Posterior vena cava (tissue), 2 donors: ENCODE data around the gene GTSF1L. TPM values are rescaled to one million over a fixed set of nuclear protein-coding genes. Genes with fewer than 3 reads are reported as not detected.
A peak's percentile ranks its signal among the peaks of the same experiment; 100 is the strongest.

Experiments
- DNase-seq: peaks from one replicate; pipeline ENCODE4 v3.0.0-alpha.2; 2020; ENCODE audit warnings: low spot score
- intact Hi-C, 2 donors: fragments of 100-400 bp; cut with DNase I; formaldehyde crosslinking; loops; one replicate each; pipeline versions ENCODE4 v1.14.1 to v1.14.2; 2022 to 2023
- total RNA-seq, 2 donors: library from RNA; stranded (reverse); fragmentation: NEBNext Ultra II Directional; extraction: Animal tissue kit (Norgen Biotek cat#: 25700); gene quantifications; one replicate each; pipeline ENCODE4 v1.2.1, GENCODE V29; 2021
- donor health status: DM: yes; HTN: yes; CAD: no.
- donor health status: DM: yes; HTN: yes; CAD: no.

The GTSF1L gene
- total RNA-seq, 2 donors from 2014 or later, result not detected

DNA sequence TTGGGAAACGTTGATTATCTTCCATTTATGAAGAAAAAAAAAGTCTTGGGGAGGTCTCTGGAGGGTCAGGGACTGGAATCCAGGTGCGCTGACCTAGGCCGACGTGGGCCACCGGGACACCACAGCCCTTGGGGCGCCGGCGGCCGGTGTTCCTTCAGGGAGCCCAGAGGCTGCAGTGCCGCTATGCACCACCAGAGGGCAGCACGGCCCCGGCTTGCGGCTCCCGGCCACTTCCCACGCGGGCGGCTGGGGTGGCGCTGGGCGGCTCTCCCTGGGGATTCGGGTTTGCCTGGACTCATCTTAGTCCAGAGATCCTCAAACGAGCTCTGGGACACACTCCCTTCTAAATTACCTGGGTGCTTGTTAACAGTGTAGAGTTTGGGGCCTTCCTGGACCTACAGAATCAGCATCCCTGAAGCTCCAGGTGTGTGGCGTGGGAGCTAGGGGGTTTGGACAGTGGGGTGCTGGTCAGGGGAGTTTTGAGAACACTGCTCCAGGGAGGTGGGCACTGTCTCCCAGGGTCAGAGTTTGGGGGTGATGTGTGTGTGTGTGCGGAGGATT is 23.0 kb upstream of the GTSF1L start:
- intact Hi-C loops, result loop anchor here (1.0 to 5.0 kb wide), 2 partner anchors 327 to 331 kb away; no protein-coding TSS in a partner anchor
- DNase-seq, result peak; percentile 95

DNA sequence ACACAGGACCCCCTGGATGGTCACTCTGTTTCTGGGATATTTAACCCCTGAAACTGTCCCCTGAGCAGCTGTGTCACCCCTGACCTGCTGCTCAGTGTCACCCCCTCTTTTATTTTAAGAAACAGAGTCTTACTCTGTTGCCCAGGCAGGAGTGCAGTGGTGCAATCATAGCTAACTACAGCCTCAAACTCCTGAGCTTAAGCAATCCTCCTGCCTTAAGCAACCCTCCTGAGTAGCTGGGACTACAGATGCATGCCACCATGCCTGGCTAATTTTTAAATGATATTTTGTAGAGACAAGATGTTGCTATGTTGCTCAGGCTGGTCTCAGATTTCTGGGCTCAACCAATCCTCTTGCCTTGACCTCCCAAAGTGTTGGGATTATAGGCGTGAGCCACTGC is 21.5 kb upstream of the GTSF1L start:
- intact Hi-C loops, result loop anchor here in 1 of 2 donors (5.0 kb wide), 1 partner anchor 329 kb away; no protein-coding TSS in a partner anchor
- no peak for DNase-seq

DNA sequence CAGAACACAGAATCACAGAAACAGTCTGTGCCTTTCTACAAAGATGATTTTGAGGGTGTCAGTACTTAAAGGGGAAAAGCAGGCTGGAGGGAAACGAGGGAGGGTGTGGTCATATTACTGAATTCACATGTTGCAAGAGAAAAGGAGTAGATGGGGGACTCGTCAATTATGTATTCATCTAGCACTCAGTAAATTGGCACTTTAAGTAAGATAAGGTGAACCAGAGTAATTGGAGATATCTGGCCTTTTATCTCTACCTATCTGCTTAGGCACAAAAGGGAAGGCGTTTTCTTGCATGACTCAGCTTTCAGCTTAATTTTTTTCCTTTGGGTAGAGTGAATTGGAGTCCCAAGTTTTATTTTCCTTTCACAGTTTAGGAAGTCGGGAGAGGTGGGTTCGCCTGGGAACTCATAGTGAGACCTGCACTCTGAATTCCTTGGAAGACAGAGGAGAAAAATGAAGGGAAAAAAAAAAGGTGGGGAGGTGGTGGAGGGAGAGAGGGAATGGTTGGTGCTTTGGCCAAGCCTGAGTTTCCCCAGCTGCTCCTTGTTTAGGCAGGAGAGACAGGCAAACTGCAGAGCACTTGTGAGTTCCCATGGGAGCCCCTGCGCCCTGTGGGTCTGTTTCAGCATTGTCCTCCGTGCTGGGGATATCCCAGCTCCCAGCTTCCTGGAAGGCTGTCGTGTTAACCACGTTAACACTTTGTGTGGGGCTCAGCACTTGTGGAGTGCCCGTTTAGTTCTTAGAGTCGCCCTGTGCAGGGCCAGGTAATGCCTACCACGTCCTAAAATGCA is 19.7 kb upstream of the GTSF1L start:
- intact Hi-C loops, result loop anchor here in 1 of 2 donors (5.0 kb wide), 1 partner anchor 331 kb away; no protein-coding TSS in a partner anchor
- DNase-seq, result no peak

DNA sequence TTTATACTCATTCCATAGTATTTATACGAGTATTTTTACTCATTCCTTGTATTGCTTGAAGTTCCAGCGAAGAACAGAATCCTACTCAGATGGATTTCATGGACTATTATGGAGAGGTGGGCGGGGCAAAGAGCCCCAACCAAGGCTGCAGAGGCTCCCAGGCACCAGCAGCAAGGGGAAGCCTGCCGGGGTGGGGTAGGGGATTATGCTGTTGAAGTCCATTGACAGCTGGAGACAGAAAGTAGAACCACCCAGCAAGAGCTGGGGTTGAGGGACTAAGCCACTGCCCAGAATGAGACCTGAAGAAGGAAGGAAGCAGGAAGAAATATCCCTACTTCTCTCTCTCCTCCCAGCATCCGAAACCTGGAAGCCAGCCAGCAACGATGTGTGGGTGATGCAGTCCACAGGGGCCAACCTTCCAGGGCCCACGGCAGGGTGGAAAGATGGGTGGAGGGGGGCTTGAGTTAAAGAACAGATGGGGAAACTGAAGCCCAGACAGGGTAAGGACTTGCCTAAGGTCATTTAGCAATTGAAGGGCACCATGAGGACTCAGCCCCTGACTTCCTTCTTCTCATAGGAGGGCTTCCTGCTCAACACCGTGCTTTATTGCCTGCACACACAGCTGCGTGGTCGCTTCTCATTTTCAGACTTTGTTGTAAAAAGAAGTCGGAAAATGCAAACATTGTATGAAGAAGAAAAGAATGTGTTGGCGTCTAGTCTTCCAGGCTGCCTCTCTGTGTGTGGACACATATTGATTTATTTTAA is 18.3 kb upstream of the GTSF1L start:
- no peak for DNase-seq
- intact Hi-C loops, result loop anchor here in 1 of 2 donors (5.0 kb wide), 1 partner anchor 332 kb away; no protein-coding TSS in a partner anchor

DNA sequence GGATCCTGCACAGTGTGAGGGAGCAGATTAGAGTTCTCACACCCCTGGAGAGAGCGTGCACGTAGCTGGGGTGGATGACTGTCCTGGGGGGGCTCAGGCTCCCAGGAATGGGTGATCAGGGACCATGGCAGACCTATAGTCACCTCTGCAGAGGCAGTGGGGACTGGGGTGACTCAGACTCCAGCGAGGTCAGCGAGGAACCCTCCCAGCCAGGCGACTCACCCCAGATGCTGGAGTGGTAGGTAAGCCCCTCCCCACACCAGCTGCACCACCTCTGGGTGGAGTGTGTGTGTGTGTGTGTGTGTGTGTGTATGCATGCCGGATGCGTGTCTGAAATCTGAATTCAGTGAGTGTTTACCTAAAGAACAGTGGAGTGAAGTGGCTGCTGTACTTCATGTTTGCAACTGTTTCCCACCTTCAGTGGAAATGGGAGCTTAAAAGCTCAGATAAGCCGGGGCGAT is 17.4 kb upstream of the GTSF1L start:
- intact Hi-C loops, result no loop called here
- no peak for DNase-seq

DNA sequence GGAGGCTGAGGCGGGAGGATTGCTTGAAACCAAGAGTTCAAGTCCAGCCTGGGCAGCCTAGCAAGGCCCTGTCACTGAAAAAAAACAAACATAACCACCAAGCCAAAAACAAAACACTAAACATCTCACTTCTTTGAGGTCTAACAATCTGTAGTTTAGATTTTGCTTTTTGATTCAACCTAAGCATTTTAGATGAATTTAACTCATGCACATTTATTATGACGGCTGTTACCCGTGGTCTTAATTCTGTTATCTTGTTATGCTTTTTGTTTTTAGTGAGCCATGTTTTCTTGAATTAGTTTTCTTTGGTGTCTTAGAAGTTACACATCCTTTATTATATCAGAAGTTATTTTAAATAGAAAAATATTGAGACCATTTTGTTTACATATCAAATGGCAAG is 13.8 kb upstream of the GTSF1L start:
- DNase-seq, result no peak
- intact Hi-C loops, result loop anchor here in 1 of 2 donors (2.0 kb wide), 1 partner anchor 42 kb away; no protein-coding TSS in a partner anchor

DNA sequence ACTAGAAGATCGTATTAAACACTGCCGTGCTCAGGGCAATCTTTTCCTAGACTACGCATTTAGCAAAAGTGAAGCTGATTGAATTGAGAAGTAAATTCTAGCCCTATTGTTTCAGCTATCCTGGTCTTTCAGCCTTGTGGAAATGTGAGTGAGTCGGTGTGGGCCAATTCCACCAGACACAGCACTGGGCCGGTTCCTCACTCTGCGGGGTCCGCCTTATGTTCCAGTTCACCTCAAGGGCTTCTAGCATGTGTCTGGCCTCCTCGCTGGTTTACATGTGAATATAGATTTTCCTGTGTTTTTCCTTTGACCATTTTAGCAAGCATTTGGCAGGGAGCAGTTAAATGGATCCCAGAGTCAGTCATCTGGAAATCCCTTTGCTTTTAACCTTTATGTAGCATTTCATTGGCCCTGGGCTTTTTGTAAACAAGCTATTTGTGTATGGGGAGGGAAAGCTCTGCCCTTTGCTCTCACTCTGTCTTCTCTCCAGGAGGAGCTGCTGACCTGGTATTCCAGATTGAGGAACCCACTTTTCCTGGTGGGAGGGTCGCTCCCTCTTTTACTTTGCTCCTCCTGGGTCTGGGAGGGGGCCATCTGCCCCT is 12.4 kb upstream of the GTSF1L start:
- no peak for DNase-seq
- intact Hi-C loops, result no loop called here

DNA sequence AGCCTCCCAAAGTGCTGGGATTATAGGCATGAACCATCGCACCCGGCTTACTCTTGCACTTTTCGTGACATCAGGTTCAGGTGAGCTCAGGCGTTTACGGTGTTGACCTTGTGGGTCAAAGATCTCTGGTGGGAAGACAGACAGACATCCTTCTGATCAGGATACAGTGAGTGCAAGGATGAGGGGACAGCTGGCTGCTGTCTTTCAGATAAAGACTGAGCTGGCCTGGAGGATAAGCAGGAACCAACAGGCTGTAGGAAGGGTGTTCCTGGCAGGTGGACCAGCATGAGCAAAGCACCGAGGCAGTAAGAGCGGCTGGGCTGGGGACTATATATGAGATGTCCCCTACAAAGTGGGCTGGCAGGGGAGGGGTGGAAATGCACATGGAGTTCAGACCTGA is 11.1 kb upstream of the GTSF1L start:
- intact Hi-C loops, result no loop called here

DNA sequence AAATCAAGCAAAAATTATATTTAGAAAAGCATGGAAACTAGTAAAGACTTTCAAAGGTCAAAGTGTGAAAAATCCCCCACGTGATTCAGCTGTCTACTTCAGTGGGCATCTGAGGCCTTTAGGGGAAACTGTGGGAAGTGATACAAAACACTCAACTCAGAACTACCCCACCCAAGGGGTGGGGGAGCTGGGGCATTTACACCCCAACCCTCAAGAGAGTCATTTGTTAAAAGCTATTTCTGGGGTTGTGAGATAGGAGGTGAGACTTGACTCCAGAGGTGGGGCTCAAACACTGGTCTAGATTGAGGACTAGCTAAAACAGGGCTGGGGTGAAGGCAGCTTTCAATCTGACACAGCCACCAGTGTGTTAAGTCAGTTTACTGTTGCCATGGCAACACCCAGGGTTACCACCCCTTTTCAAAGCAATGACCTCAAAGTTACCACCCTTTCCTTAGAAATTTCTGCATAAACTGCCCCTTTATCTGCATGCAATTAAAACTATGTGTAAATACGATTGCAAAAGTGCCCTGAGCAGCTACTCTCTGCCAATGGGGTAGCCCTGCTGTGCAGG is 9.9 kb upstream of the GTSF1L start:
- intact Hi-C loops, result no loop called here
- DNase-seq, result no peak

More for the DNA sequence above, 11.1 kb upstream of the GTSF1L start:
- DNase-seq, result no peak

DNA sequence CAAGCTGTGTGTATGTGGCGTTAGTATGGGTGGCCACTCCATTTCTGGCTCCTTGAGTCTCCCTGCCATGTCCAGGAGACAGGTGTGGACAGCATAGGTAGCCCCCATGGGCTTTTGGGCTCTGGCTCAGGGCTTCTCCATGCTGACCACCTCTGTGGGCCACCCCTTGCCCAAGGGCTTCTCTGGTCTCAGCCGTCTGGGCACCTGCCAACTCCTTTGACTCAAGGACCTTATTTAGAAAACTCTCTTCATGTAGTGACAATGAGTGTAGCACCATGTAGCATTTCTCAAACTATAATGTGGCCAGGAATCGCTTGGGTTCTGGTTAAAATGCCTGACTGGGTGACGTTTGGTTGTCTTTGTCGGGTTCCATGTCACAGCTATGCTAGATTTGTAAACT is 5.1 kb upstream of the GTSF1L start:
- intact Hi-C loops, result no loop called here
- DNase-seq, result peak; percentile 56

DNA sequence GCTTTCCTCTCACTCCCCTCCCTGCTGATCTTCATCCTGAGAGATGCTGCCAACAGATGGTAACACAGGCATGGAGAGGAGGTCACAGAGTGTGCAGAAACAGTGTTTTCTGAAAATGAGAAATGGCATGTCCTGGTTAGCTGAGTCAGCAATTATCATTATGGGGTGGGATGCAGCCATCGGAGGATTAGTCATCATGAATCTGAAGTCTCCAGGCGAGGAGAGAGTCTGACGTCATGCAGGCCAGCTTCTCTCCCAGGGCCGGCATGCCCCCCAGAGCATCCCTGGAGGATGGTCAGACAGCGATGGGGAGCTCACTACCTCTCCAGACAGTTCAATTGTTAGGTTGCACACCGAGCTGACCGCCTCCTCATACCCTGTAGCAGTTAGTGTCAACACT is 4.7 kb upstream of the GTSF1L start:
- intact Hi-C loops, result no loop called here
- peak; percentile 24 for DNase-seq

DNA sequence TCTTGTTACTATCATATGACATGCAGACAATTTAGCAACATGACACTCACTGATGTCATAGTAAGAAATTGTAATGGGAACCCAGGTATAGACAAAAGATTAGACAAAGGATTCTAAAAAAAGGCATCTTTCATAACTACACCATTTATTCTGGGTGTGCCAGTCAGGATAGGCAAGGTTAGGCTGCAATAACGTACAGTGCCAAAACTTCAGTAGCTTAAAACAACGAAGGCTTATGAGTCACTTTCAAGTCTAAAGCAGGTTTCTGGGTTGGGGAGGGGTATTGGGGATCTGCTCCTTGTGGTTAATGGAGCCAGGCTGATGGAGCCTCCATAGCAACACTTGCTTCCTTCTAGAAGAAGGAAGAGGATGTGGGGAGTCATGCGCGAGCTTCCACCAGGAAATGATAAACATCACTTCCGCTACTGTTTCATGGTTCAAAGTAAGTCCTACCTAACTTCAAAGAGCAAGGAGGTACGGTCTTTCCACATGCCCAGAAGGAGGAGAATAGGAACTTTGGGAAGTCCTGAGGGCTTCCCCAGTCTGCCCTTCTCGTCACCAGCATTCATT is 2.0 kb upstream of the GTSF1L start:
- DNase-seq, result peak; percentile 4
- intact Hi-C loops, result no loop called here

DNA sequence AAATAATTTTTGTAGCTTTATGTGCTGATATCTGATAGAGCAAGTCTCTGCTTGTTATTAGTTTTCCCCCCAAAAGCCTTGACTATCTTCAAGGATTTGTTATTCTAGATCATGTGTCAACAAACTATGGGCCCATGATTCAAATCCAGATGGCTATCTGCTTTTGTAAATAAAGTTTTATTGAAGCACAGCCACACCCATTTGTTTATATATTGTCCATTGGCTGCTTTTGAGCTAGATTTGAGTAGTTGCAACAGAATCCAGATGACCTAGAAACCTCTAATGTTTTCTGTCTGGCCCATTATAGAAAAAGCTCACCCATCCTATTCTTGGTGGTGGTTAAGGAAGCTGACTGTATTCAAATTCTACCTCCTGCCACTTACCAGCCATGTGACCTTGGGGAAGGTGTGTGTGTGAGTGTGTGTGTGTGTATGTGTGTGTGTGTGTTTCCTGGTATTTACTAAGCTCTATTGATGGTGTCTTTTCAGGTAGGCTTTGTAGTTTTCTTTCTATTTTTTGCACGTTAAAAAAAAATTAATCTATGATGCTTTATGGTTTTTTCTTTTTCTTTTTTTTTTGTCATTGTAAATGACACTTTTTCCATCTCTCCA is 1.3 kb upstream of the GTSF1L start:
- no peak for DNase-seq
- intact Hi-C loops, result no loop called here

DNA sequence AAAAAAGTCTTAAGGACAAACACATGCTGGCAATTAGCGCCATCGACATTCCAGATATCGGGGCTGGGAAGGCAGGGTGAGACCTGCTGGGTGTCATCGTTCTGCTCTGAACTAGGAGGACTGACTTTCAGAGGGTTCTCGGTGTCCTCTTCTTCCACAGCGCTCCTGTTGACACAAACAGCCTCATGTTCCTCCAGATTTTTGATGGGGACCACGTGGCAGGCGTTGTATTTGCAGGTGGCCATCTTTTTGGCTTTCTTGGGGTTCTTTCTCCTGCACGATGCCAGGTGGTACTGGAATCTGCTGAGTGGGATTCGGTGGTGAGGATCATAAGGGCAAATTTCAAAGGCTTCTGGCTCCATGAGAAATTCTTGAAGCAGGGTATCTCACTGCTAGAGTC is 469 bp downstream of the GTSF1L start:
- intact Hi-C loops, result no loop called here
- DNase-seq, result peak; percentile 26

DNA sequence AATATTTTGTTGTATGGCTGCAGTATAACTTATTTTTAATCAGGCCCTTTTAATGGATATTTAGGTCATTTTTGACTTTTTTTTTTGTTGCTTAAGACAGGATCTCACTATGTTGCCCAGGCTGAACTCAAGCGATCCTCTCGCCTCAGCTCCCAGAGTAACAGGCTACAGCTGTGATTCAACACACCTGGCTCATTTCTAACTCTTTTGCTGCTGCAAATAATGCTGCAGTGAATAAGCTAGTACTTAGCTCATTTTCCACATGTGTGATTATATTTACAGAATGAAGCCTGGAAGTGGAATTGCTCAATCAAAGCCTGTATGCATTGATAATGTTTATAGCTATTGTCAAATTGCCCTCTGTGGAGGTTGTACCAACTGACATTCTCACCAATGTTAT is 1.1 kb downstream of the GTSF1L start:
- peak; percentile 1 for DNase-seq

DNA sequence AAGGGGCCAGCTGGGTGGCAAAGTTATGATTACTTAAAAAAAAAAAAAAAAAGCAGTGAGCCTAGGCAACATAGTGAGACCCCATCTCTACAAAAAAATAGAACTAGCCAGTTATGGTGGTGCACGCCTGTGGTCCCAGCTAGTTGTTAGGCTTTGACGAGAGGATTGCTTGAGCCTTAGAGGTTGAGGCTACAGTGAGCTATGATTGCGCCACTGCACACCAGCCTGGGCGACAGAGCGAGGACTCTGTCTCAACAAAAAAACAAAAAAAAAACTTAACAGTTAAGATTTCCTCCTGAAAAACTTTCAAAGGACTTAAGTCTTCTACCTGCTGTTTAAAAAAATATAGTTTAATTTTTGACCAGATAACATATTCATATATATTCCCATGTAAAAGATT is 2.4 kb downstream of the GTSF1L start:
- intact Hi-C loops, result no loop called here
- DNase-seq, result peak; percentile 25

More for the DNA sequence above, 1.1 kb downstream of the GTSF1L start:
- intact Hi-C loops, result no loop called here

DNA sequence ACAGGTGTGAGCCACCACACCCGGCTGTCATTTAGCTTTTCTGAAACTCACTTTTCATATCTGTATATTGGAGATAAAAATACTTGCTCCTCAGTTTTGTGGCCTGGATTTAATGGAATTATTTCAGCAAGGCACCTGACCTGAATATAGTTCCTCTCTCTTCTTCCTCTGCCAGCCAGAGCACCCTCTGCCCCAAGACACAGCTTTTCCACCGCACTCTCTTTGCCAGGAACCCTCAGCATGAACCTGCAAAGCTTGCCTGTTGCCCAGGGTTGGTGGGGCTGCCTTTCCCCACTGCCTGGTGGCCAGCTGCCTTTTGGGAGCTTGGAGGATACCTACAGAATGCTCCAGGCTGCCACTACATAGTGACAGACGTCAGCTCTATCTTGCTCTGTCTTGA is 3.1 kb downstream of the GTSF1L start:
- peak; percentile 55 for DNase-seq
- intact Hi-C loops, result no loop called here

DNA sequence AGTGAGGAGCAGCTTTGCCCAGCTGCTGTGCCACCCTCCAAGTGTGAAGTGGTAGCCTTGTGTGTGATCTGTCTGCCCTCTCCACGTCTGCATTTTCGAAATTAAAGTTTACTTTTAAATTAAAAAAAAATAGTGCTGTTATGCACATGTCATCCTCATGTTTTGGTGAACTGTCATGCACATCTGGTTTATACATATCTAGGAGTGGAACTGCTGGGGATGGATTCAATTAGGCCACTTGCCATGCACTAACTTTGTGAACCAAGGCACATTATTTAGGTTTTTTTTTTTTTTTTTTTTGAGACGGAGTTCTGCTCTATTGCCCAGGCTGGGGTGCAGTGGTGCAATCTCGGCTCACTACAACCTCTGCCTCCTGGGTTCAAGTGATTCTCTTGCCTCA is 3.6 kb downstream of the GTSF1L start:
- DNase-seq, result no peak
- intact Hi-C loops, result no loop called here

DNA sequence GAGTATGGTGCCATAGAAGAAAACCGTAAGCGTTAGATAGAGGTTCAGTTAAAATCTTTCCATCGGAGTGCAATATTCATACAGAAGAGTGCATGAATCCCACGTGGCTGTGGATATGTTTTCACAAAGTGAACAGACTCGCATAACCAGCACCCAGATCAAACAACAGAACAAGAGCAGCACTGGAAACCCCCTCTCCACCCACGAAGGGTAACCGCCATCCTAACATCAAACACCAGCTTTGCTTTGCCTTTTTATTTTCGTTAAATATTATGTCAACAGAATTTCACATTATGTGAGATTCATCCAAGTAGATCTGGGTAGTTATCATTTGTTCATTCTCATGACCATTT is 4.7 kb downstream of the GTSF1L start:
- intact Hi-C loops, result no loop called here

More for the DNA sequence above, 4.7 kb downstream of the GTSF1L start:
- peak; percentile 0 for DNase-seq
